Left renal pelvis (tissue), 4 donors: ENCODE results near the gene DGKH. TPM values are rescaled to one million over a fixed set of nuclear protein-coding genes. Genes with fewer than 3 reads are reported as not detected.
"Not testable (repeated sequence)": the region's sequence is repeated elsewhere in the genome, so short reads cannot be mapped to it uniquely, and the experiment has no call there.

Experiments
- DNase-seq, 4 donors: peaks; one replicate each; pipeline ENCODE4 v3.0.0-alpha.2; 2013; ENCODE audit warnings: low read depth in 4 of 4, low spot score in 3 of 4
- polyA plus RNA-seq, 4 donors: library from polyadenylated mRNA; unstranded; fragments of 120-200 nt; gene quantifications; one replicate each; pipeline ENCODE4 v1.2.1, GENCODE V29; 2013; ENCODE audit not compliant: insufficient read length in 4 of 4

DGKH gene
- polyA plus RNA-seq, 4 donors: 5.9 to 8.3 (median 7.5) TPM

- no peak for DNase-seq
These were observed 104.0 kb downstream of the DGKH start for GRCh38 chr13:42152495-42152894.

GRCh38 chr13:42153199-42154113 is 105.0 kb downstream of the DGKH start:
- DNase-seq: no peak

- no peak for DNase-seq
These were observed 106.8 kb downstream of the DGKH start for GRCh38 chr13:42155251-42155650.

- DNase-seq: not testable (repeated sequence)
These were observed 114.9 kb downstream of the DGKH start for GRCh38 chr13:42163338-42163737.

- not testable (repeated sequence) for DNase-seq
These were observed 115.5 kb downstream of the DGKH start for GRCh38 chr13:42163910-42164309.

GRCh38 chr13:42164557-42165125 is 116.2 kb downstream of the DGKH start:
- no peak for DNase-seq

- DNase-seq: no peak
These were observed 120.0 kb downstream of the DGKH start for GRCh38 chr13:42168496-42168895.

- DNase-seq: no peak
These were observed 121.6 kb downstream of the DGKH start for GRCh38 chr13:42170029-42170428.

- DNase-seq: no peak
These were observed 125.4 kb downstream of the DGKH start for GRCh38 chr13:42173789-42174343.

- no peak for DNase-seq
These were observed 126.1 kb downstream of the DGKH start for GRCh38 chr13:42174344-42175162.

- DNase-seq: no peak
These were observed 127.8 kb downstream of the DGKH start for GRCh38 chr13:42176294-42176693.

- DNase-seq: no peak
These were observed 128.7 kb downstream of the DGKH start for GRCh38 chr13:42177189-42177588.

GRCh38 chr13:42181381-42181953 is 133.0 kb downstream of the DGKH start:
- no peak for DNase-seq

- DNase-seq: no peak
These were observed 140.6 kb downstream of the DGKH start for GRCh38 chr13:42189061-42189460.

GRCh38 chr13:42190529-42190928 is 142.1 kb downstream of the DGKH start:
- no peak for DNase-seq

- no peak for DNase-seq
These were observed 163.4 kb downstream of the DGKH start for GRCh38 chr13:42211704-42212464.

- DNase-seq: no peak
These were observed 166.0 kb downstream of the DGKH start for GRCh38 chr13:42214446-42214845.

GRCh38 chr13:42215578-42216421 is 167.4 kb downstream of the DGKH start:
- peak in 1 of 4 donors; percentile 20 for DNase-seq

- no peak for DNase-seq
These were observed 167.9 kb downstream of the DGKH start for GRCh38 chr13:42216422-42216735.
